K562 (cell line): ENCODE results near the gene SLC49A3. TPM values are rescaled to one million over a fixed set of nuclear protein-coding genes. Genes with fewer than 3 reads are reported as not detected.

Experiments used
- ATAC-seq: fragments of 200-7000 bp; cut with Tn5 transposase; 3 replicates; pipeline ENCODE4 v1.9.1; 2020; ENCODE audit warnings: moderate library complexity
- BruUV-seq: library from RNA; stranded (reverse); fragments of 400-500 nt; replicated peaks from 2 replicates; lab custom pipeline; 2021; lab: Mats Ljungman, UMichigan
- CTCF ChIA-PET: fragments of 300-600 bp; formaldehyde crosslinking; extraction: SDS; loops from one replicate; lab custom pipeline; 2021; ENCODE audit warnings: low intra/inter-chr PET ratio; lab: Yijun Ruan, JAX
- POLR2A ChIA-PET: fragments of 300-600, 350-650 bp; sonication (Branson Sonifier 250); formaldehyde crosslinking; extraction: SDS; loops from one replicate; lab custom pipeline; 2021; ENCODE audit warnings: antibody characterized with exemption, inconsistent platforms; lab: Yijun Ruan, JAX
- DNase-seq, 4 experiments: peaks; one replicate each; pipeline versions ENCODE4 v3.0.0 to v3.0.0-alpha.2; 2011 to 2018; ENCODE audit warnings: low spot score in 3 of 4, mixed read lengths in 3 of 4; ENCODE audit errors: extremely low read depth in 1 of 4
- FAIRE-seq: peaks from 2 replicates; lab custom pipeline; 2011; peaks lifted over from hg19 to GRCh38; lab: Jason Lieb, UNC
- H2AFZ ChIP-seq: 2 replicates; pipeline ENCODE4 v1.6.0; 2011; ENCODE audit warnings: low read depth, low read length, control low read depth, inconsistent platforms
- H3K27ac ChIP-seq: fragments of 200-600 bp; 3 replicates; pipeline ENCODE4 v1.8.0; 2011; ENCODE audit warnings: low read depth, mild to moderate bottlenecking, control low read depth, inconsistent platforms, low read length, moderate library complexity, mixed read lengths; ENCODE audit errors: extremely low read depth
- H3K27me3 ChIP-seq, 2 experiments: fragments of 300-600 bp in 1 of 2; 2 replicates in 1 of 2; 3 replicates in 1 of 2; pipeline versions ENCODE4 v1.6.0 to v1.8.0; 2011; ENCODE audit warnings: inconsistent platforms in 2 of 2, low read length in 2 of 2, mild to moderate bottlenecking in 1 of 2, mixed read lengths in 1 of 2, moderate library complexity in 1 of 2; ENCODE audit not compliant: control insufficient read depth in 2 of 2, insufficient read depth in 2 of 2
- H3K36me3 ChIP-seq: fragments of 300-600 bp; 3 replicates; pipeline ENCODE4 v1.8.0; 2011; ENCODE audit warnings: mild to moderate bottlenecking, low read length, inconsistent platforms; ENCODE audit not compliant: control insufficient read depth, insufficient read depth
- H3K4me1 ChIP-seq, 2 experiments: fragments of 200-600 bp in 1 of 2; replicated peaks in 1 of 2; 2 replicates in 1 of 2; 3 replicates in 1 of 2; pipeline versions ENCODE4 v1.5.1 to v1.8.0; 2011; ENCODE audit warnings: inconsistent platforms in 2 of 2, low read length in 2 of 2, mild to moderate bottlenecking in 1 of 2, mixed read lengths in 1 of 2, moderate library complexity in 1 of 2; ENCODE audit not compliant: control insufficient read depth in 2 of 2, insufficient read depth in 2 of 2
- H3K4me2 ChIP-seq: 2 replicates; pipeline ENCODE4 v1.6.1; 2011; ENCODE audit warnings: low read length, control low read depth, inconsistent platforms, mixed read lengths; ENCODE audit not compliant: insufficient read depth
- H3K4me3 ChIP-seq: fragments of 200-600 bp; sonication (generic), shearing (Covaris generic); 2 replicates; pipeline ENCODE4 v1.5.1; 2016; ENCODE audit warnings: control low read depth, inconsistent platforms
- H3K79me2 ChIP-seq: fragments of 200-600 bp; 3 replicates; pipeline ENCODE4 v1.8.0; 2011; ENCODE audit warnings: low read length, inconsistent platforms; ENCODE audit not compliant: control insufficient read depth, insufficient read depth
- H3K9ac ChIP-seq, 2 experiments: 2 replicates each; pipeline versions ENCODE4 v1.6.0 to v1.6.1; 2011; ENCODE audit warnings: low read depth in 2 of 2, low read length in 2 of 2, control low read depth in 1 of 2, inconsistent platforms in 1 of 2, mild to moderate bottlenecking in 1 of 2, mixed read lengths in 1 of 2; ENCODE audit not compliant: insufficient read depth in 1 of 2
- H3K9me1 ChIP-seq: one replicate; pipeline ENCODE4 v1.6.0; 2011; ENCODE audit warnings: inconsistent platforms, mild to moderate bottlenecking, low read length, moderate library complexity; ENCODE audit not compliant: control insufficient read depth, insufficient read depth
- H3K9me3 ChIP-seq: replicated peaks from 2 replicates; pipeline ENCODE4 v1.5.1; 2011; ENCODE audit warnings: low read depth, low read length, inconsistent platforms; ENCODE audit not compliant: control insufficient read depth, insufficient read depth
- H4K20me1 ChIP-seq: replicated peaks from 2 replicates; pipeline ENCODE4 v1.6.1; 2011; ENCODE audit warnings: low read length, inconsistent platforms, mixed read lengths; ENCODE audit not compliant: control insufficient read depth, insufficient read depth
- GATAD2A ChIP-seq: fragments of 450-650 bp; IDR thresholded peaks from 2 replicates; pipeline ENCODE4 v1.6.1; 2017
- MCM5 ChIP-seq: fragments of 450-650 bp; IDR thresholded peaks from 2 replicates; pipeline ENCODE4 v1.6.1; 2016; ENCODE audit warnings: low read depth
- MEF2D ChIP-seq: conservative IDR thresholded peaks from 2 replicates; pipeline ENCODE4 v1.6.1; 2016; ENCODE audit warnings: low read depth, missing genetic modification characterization, missing compliant biosample characterization
- MYC ChIP-seq, 2 experiments: fragments of 250-450 bp in 1 of 2; sonication (Bioruptor Pico) in 1 of 2; IDR thresholded peaks; 2 replicates each; pipeline versions ENCODE4 v1.5.1 to v1.6.1; 2012 to 2021; ENCODE audit warnings: low read depth in 2 of 2, borderline replicate concordance in 1 of 2, improper control_type of control experiment in 1 of 2, low read length in 1 of 2, mild to moderate bottlenecking in 1 of 2, moderate library complexity in 1 of 2
- NELFE ChIP-seq: IDR thresholded peaks from 2 replicates; pipeline ENCODE4 v1.6.1; 2011; ENCODE audit warnings: mild to moderate bottlenecking; ENCODE audit not compliant: insufficient read depth, insufficient read length
- NKRF ChIP-seq: fragments of 450-650 bp; IDR thresholded peaks from 2 replicates; pipeline ENCODE4 v1.6.1; 2016; ENCODE audit warnings: borderline replicate concordance
- SMAD2 ChIP-seq: fragments of 150-350 bp; IDR thresholded peaks from 2 replicates; pipeline ENCODE4 v1.6.1; 2014; ENCODE audit warnings: low read depth, mild to moderate bottlenecking, low read length
- SOX6 ChIP-seq: fragments of 450-650 bp; IDR thresholded peaks from 2 replicates; pipeline ENCODE4 v1.6.1; 2014; ENCODE audit warnings: mild to moderate bottlenecking
- TGIF2 ChIP-seq: sonication (generic); formaldehyde crosslinking; IDR thresholded peaks from 2 replicates; pipeline ENCODE4 v1.8.1; 2022; ENCODE audit warnings: mild to moderate bottlenecking, missing genetic modification reagents, moderate library complexity
- ZC3H11A ChIP-seq: IDR thresholded peaks from 2 replicates; pipeline ENCODE4 v1.6.1; 2012; ENCODE audit warnings: low read depth, low read length, improper control_type of control experiment
- ZKSCAN1 ChIP-seq: fragments of 150-350 bp; IDR thresholded peaks from 2 replicates; pipeline ENCODE4 v1.6.1; 2016; ENCODE audit warnings: low read depth, low read length
- ZNF280B ChIP-seq: fragments of 250-450 bp; sonication (Bioruptor Pico); IDR thresholded peaks from 2 replicates; pipeline ENCODE4 v1.5.1; 2021; ENCODE audit warnings: mild to moderate bottlenecking
- WGBS: fragments of 100-300 bp; shearing (Covaris generic); methylation state at CpG from one replicate; pipeline ENCODE4 v1.1.6; 2016; ENCODE audit warnings: low coverage, mixed read lengths; ENCODE audit not compliant: insufficient coverage; ENCODE audit errors: missing lambda C conversion rate; 5-methylcytosine and 5-hydroxymethylcytosine counted together
- in situ Hi-C: fragments of 300-500 bp; cut with MboI; formaldehyde crosslinking; loops from 4 replicates; pipeline ENCODE4 v1.15.0; 2018; ENCODE audit warnings: inconsistent platforms, mixed read lengths
- intact Hi-C: fragments of 100-400 bp; cut with micrococcal nuclease; formaldehyde crosslinking; loops from 2 replicates; pipeline ENCODE4 v1.14.2; 2022
- polyA plus RNA-seq, 8 experiments: library from polyadenylated mRNA; depleted of rRNA in 4 of 8; stranded (reverse) in 5 of 8; unstranded in 3 of 8; fragments of >200 nt; fragmentation: Nextera tagmentation in 2 of 8; fragmentation: Illumina TruSeq in 1 of 8; extraction: Ambion mirVana in 2 of 8; extraction: Trizol in 1 of 8; gene quantifications; 2 replicates each; pipeline versions ENCODE4 v1.2.1 to v1.2.3, GENCODE V29; 2011 to 2014; ENCODE audit warnings: inconsistent platforms in 1 of 8, missing spikeins in 1 of 8
- total RNA-seq, 7 experiments: library from RNA; depleted of rRNA in 6 of 7; stranded (reverse); fragments of >200 nt in 6 of 7; fragmentation: Illumina TruSeq in 2 of 7; extraction: Trizol in 2 of 7; gene quantifications; 2 replicates each; pipeline versions ENCODE4 v1.2.1 to v1.2.3, GENCODE V29; 2011 to 2021; ENCODE audit warnings: low replicate concordance in 1 of 7

The SLC49A3 gene
- total and polyA plus RNA-seq, 9 of the 15 experiments (the other 6 are each of a cell fraction or from before 2014, with no cell fraction given), result 0.24 to 0.41 TPM; not detected in 7

DNA sequence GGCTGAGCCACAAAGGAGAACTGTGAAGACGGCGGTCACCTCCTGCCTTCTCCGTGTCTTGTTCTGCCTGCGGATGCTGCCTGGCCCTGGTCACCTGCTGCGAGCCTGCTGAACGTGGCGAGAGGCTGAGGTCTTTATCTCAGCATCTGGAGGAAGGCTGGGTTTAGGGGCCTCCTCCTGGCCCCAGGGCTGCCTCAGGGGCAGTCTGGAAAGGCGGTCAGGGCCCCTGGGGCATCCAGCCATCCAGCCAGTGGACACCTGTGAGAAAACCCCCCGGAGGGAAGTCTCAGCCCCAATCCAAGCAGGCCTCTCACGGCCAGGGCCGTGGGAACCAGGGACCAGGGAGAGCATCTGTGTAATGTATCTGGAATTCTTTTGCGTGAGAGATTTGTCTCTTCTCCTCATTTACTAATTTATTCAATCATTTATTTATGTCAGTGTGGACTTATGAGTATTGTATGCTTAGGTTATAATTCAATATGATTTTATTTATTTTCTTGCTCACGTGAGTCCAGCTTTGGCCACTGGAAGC, 52.3 kb downstream of the SLC49A3 start:
- ChIA-PET CTCF (no interaction called here), POLR2A (no interaction called here)
- in situ Hi-C loops (no loop called here), intact Hi-C loops (no loop called here)
- WGBS, result 1% methylated on average over 11 of the region's 13 CpGs
- H2AFZ ChIP-seq, result no peak overlapping the region
- no peak for DNase-seq
- no peaks in the 10 kb centered on the region for H3K9me1 ChIP-seq
- no peaks in the 10 kb centered on the region for H3K9me3 ChIP-seq
- no peaks in the 10 kb centered on the region for H3K36me3 ChIP-seq
- H3K9ac ChIP-seq, result no peak overlapping the region
- no peaks in the 10 kb centered on the region for H3K79me2 ChIP-seq
- H3K4me2 ChIP-seq, result no peak overlapping the region
- H3K4me3 ChIP-seq, result no peak overlapping the region
- H3K4me1 ChIP-seq, result peaks cover 0 to 17% of the 10 kb centered on the region in 2 experiments; a peak in 1 of 5 replicates
- no TSS peak for BruUV-seq
- no peak overlapping the region for H3K27ac ChIP-seq
- no peak for FAIRE-seq
- H3K27me3 ChIP-seq, result peaks cover 20 to 53% of the 10 kb centered on the region in 2 experiments
- peak; percentile 36 for ATAC-seq
- no peaks in the 10 kb centered on the region for H4K20me1 ChIP-seq
- TF ChIP-seq SMAD2 (no peak), MCM5 (no peak), MEF2D (tag) (no peak), SOX6 (no peak)

GRCh38 chr4:635851-636627, 52.9 kb downstream of the SLC49A3 start:
- Histone ChIP-seq H3K36me3 (no peaks in the 10 kb centered on the region), H4K20me1 (no peaks in the 10 kb centered on the region), H3K9me3 (no peaks in the 10 kb centered on the region; the same call in 1 of the 2 replicates), H3K79me2 (no peaks in the 10 kb centered on the region), H3K9ac (no peak overlapping the region), H3K4me3 (no peak overlapping the region), H3K4me2 (no peak overlapping the region), H3K4me1 (peaks cover 0 to 17% of the 10 kb centered on the region in 2 experiments; a peak in 1 of 5 replicates), H3K27ac (no peak overlapping the region), H2AFZ (no peak overlapping the region), H3K9me1 (no peaks in the 10 kb centered on the region), H3K27me3 (peaks cover 20 to 48% of the 10 kb centered on the region in 2 experiments)
- intact Hi-C loops (no loop called here), in situ Hi-C loops (no loop called here)
- ChIA-PET POLR2A (no interaction called here), CTCF (no interaction called here)
- FAIRE-seq (no peak), ATAC-seq (peak; percentile 22), DNase-seq (no peak)
- BruUV-seq, result no TSS peak
- WGBS, result 5% methylated on average over 21 of the region's 22 CpGs
- TF ChIP-seq MYC (IDR thresholded peaks at IDR 0.05; ENCODE audit: low read depth, low read length), result no peak
- TF ChIP-seq MYC (CRISPR knock-in tag; IDR thresholded peaks at IDR 0.05; ENCODE audit: borderline replicate concordance, low read depth), result no peak
- no peak for TF ChIP-seq ZKSCAN1
- no peak for TF ChIP-seq ZNF280B (CRISPR knock-in tag)
- no peak for TF ChIP-seq GATAD2A
- TF ChIP-seq TGIF2 (CRISPR knock-in tag), result no peak
- no peak for TF ChIP-seq ZC3H11A
- no peak for TF ChIP-seq NKRF
- TF ChIP-seq NELFE, result no peak
